ENCODE data around the gene UMOD. TPM values are rescaled to one million over a fixed set of nuclear protein-coding genes. Genes with fewer than 3 reads are reported as not detected.

UMOD gene
- not detected for total RNA-seq

GRCh38 chr16:20352615-20353014, at the start of gene UMOD:
Gene UMOD (minus strand): TSS chr16:20352715. CDS start chr16:20350737, 1,978 bp downstream.
- TF ChIP-seq CTCF (IDR thresholded peaks at IDR 0.05; ENCODE audit: low read depth): no peak

GRCh38 chr16:20401475-20402016, 49.0 kb upstream of the UMOD start:
- no peak for TF ChIP-seq CTCF (IDR thresholded peaks at IDR 0.05; ENCODE audit: low read depth)

GRCh38 chr16:20401066-20401465, 48.6 kb upstream of the UMOD start:
- no peak for TF ChIP-seq CTCF (IDR thresholded peaks at IDR 0.05; ENCODE audit: low read depth)

- TF ChIP-seq CTCF (IDR thresholded peaks at IDR 0.05; ENCODE audit: low read depth): no peak
Measured at GRCh38 chr16:20399185-20399584, 46.7 kb upstream of the UMOD start.

- TF ChIP-seq CTCF (IDR thresholded peaks at IDR 0.05; ENCODE audit: low read depth): no peak
Measured at GRCh38 chr16:20398603-20399002, 46.1 kb upstream of the UMOD start.

GRCh38 chr16:20397468-20398074, 45.1 kb upstream of the UMOD start:
- no peak for TF ChIP-seq CTCF (IDR thresholded peaks at IDR 0.05; ENCODE audit: low read depth)

- no peak for TF ChIP-seq CTCF (IDR thresholded peaks at IDR 0.05; ENCODE audit: low read depth)
Measured at GRCh38 chr16:20396846-20397467, 44.4 kb upstream of the UMOD start.
